ENCODE data around the gene OLIG2.

GRCh38 chr21:33030633-33031032 is 4.9 kb downstream of the OLIG2 start:
- TF ChIP-seq ELF1 (CRISPR knock-in tag; IDR thresholded peaks at IDR 0.05): no peak
- TF ChIP-seq SMYD3 (CRISPR knock-in tag; IDR thresholded peaks at IDR 0.05): no peak
- TF ChIP-seq EZH2 (conservative IDR thresholded peaks at IDR 0.05; ENCODE audit: low read depth, low read length): no peak
- no peak for TF ChIP-seq CTCF (CRISPR knock-in tag; IDR thresholded peaks at IDR 0.05)
- no peak for TF ChIP-seq ZNF280D (CRISPR knock-in tag; IDR thresholded peaks at IDR 0.05)
- no peak for TF ChIP-seq MEF2D (CRISPR knock-in tag; IDR thresholded peaks at IDR 0.05)
- no peak for TF ChIP-seq ZBTB7A (CRISPR knock-in tag; IDR thresholded peaks at IDR 0.05)
- TF ChIP-seq GPBP1L1 (CRISPR knock-in tag; IDR thresholded peaks at IDR 0.05): no peak
- no peak for TF ChIP-seq MAX (IDR thresholded peaks at IDR 0.05)
- TF ChIP-seq ZSCAN29 (CRISPR knock-in tag; conservative IDR thresholded peaks at IDR 0.05): no peak

Data from HepG2 (cell line).